SHP77 treated with DMSO at 0.1 percent for 48 hours (cell line): ENCODE data around the gene TAF4B.
A peak's percentile ranks its signal among the peaks of the same experiment; 100 is the strongest.
"Not testable (repeated sequence)": the region's sequence is repeated elsewhere in the genome, so short reads cannot be mapped to it uniquely, and the experiment has no call there.

ENCODE experiments used
- DNase-seq: peaks from one replicate; lab custom pipeline; 2025; lab: John Stamatoyannopoulos, UW

TAF4B gene

DNA sequence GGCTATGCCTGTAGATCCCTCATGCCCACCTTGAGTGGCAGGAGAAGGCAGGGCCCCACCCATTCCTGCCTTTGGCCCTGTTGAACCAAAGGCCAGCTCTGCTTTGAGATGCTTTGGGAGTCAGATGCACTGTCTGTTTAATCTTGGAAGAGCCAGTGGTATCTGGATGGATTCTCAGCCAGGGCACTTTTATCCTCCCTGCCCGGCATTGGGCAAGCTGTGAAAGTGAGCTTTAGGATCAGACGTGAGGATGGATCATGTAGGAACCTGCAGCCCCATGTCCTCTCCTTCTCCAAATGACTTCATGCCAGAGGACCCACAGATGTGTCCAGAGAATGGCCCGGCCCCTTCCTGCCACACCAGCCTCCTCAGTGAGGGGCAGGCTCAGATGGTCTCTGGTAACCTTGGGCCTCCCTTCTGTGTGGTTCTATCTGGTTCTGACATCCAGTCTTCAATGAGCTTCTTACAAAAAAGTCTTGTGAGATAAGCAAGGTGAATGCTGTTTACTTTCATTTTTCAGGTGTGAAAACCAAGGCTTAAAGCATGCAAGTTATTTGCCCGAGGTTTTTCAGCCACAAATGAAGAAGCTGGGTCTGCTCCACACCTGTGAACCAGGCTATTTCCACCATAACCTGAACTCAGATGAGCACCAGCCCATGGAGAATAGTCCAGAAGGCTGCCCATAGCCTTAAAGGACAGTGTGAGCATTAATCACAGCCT, 198.3 kb downstream of the TAF4B start:
- no peak for DNase-seq

GRCh38 chr18:26425148-26425531, 198.9 kb downstream of the TAF4B start:
- no peak for DNase-seq

DNA sequence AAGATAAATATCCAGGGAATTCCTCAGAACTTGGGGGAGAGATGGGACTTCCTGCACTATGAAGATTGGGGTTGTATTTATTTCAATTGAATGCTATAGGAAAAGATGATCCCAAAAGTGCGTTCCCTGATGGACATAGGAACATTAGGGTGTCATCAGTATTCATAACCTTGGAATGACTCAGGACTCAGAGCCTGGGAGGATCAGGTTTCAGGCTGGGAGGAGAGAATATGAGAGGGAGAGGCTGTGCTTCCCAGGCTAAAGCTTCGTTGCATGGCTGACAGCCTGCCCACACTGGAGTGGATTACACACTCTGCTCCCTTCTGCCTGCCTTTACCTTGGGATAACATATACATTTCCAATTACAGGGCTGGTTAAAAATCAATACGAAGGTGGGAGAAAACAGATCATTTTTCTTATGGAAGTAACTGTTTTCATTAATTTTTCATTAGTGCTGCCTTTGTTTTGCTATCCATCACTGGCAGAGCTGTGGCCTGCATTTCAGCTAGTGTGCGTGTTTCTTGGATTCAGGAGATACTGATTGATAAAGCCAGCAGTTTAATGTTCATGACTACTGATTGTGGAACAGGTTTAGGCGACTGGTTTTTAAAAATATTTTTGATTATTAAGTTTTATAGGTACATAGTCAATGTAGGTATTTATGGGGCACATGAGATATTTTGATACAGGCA, 203.4 kb downstream of the TAF4B start:
- DNase-seq, result peak; percentile 9

DNA sequence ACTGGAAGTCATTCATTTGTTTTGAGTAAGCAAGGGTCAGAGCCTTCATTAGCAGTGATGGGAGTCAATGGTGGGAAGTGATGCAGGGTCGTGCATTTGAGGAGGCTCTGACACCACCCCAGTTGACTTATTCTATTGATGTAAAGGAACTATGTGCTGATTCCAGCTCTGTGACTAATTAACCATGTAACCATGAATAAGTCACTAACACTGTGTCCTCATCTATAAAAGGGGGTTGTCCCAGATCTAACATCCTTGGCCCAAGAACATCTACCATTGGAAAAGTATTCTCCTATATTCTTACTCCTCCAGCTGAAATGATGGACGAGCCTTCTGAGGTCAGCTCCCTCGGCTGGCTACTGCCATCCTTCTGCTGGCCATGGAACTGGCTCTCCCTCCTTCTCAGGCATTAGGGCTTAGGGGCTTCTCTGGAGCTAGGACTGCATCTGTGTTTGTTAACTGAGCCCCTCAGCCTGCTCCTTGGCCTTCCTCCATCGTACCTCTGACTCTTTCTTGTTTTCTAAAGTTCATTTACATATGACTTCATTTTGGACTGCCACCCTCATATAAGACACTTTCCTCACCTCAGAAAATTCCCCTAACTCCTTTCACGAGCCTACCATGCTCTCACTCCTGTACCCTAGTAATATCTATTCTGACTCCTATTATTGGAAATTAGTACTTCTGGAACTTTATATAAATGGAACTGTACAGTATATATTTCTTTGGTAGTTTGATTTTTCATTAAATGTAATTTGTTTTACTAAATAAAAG, 206.6 kb downstream of the TAF4B start:
- DNase-seq, result no peak

- DNase-seq, result no peak
Observed at GRCh38 chr18:26434887-26435286, 208.6 kb downstream of the TAF4B start.

GRCh38 chr18:26435415-26436095, 209.3 kb downstream of the TAF4B start:
- no peak for DNase-seq

GRCh38 chr18:26436176-26437051, 210.2 kb downstream of the TAF4B start:
- no peak for DNase-seq

DNA sequence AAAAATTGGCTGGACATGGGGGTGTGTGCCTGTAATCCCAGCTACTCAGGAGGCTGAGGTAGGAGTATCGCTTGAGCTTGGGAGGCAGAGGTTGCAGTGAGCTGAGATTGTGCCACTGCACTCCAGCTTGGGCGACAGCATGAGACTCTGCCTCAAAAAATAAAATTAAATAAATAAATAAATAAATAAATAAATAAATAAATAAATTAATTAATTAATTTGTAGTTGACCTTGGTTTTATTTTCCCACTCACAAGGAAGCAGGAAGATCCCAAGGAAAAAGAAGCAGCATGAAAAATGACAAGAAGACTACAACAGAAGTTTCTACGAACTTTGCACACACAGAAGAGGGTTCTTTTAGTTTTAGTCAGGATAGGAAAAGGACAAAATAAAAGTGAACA, 211.4 kb downstream of the TAF4B start:
- DNase-seq, result not testable (repeated sequence)

DNA sequence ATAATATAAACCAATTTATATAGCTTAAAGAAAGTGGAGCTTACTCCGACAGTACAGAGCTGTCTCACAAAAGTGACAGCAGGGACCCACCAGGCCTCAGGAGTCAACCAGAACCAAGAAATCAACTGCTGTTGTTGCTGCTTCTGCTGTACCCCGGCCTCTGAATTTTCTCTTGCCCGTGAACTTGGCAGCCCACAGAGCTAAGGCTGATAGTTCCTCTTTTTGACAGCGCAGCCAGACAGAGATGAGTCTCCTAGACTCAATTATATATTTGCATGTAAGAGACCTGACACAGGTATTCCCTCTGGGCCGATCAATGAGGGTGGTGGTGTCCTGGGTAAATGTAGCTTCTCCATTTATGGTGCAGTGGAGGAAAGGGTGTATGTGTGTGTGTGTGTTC, 212.7 kb downstream of the TAF4B start:
- DNase-seq, result no peak

GRCh38 chr18:26439537-26439936, 213.3 kb downstream of the TAF4B start:
- no peak for DNase-seq

DNA sequence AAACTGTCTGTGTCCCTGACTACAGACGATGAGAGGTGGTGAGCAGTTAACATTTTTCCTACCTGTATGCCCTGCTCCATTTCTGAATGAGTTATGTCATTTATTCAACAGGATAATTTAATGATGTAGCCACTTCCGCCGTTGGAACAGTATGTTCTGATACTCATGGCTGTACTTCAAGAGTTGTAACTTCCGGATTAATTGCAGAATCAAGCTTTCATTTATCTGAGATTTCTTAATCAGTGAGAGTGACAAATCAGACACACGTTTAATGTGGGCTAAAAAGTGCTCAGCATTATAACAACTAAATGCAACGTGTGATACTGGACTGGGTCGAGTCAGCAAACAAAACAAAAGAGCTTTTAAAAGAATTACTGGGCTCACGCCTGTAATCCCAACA, 214.4 kb downstream of the TAF4B start:
- DNase-seq, result no peak
